Cortex of kidney (tissue), 1 donor: ENCODE data around the gene C15orf39.
"Not testable (repeated sequence)": the region's sequence is repeated elsewhere in the genome, so short reads cannot be mapped to it uniquely, and the experiment has no call there.

Source experiments
- DNase-seq: peaks from one replicate; lab custom pipeline; 2025; lab: John Stamatoyannopoulos, UW

The C15orf39 gene

DNA sequence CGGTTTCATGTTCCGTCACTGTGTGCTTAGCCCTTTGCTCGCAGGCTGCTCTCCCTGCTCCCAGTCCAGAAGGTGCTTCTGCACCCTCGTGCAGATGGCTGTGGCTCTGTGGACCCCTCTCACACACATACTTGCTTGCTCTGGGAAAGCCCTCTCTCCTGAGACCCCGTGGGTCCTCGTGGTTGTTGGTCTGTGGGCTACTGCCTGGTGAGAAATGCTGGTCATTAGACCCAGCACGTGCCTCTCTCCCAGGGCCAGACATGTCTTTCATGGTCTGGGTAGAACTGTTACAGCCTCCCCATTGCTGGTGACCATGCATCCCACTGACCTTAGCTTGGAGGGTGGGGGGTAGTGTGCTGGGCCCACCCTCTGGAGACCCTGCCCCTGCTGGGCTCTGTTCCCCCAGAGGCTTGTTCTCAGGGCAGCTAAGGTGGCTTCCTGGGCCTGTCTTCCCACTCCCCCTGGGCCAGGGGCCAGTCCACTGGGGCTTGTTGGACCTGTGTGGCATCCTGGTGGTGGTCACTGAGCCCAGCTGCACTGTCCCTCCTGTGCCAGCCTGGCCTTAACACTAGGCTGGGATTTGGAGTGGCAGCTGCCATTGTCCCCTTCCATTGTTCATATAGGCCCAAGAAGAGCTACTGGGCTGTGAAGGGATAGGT, 10.6 kb downstream of the C15orf39 start:
- DNase-seq, result no peak

- DNase-seq, result no peak
Observed at GRCh38 chr15:75213212-75213767, 11.6 kb downstream of the C15orf39 start.

DNA sequence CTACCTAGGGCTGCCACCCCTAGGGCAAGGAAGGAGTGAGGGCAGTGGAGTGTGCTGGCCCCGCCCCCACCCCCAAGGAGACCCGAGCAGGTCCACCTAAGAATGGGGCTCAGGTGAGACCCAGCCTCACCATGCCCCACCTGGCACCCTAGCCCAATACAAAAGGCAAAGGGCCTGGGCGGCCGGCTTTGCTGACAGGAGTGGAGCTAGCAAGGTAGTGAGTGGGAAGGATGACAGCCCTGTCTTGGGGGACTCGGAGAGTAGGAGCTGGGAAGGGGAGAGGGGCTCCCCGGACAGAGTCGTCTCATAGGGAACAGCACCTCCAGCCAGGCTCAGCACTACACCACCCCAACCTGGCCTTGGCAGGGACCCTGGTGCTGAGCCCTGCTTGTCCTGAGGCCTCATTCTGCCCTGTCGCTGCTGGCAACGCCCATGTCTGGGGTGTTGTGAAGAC, 12.1 kb downstream of the C15orf39 start:
- DNase-seq, result no peak

- DNase-seq, result no peak
Observed at GRCh38 chr15:75214293-75215096, 12.8 kb downstream of the C15orf39 start.

GRCh38 chr15:75215107-75216004, 13.7 kb downstream of the C15orf39 start:
- no peak for DNase-seq

GRCh38 chr15:75217012-75217411, 15.3 kb downstream of the C15orf39 start:
- no peak for DNase-seq

GRCh38 chr15:75217574-75217973, 15.9 kb downstream of the C15orf39 start:
- DNase-seq, result not testable (repeated sequence)

- not testable (repeated sequence) for DNase-seq
Observed at GRCh38 chr15:75219507-75219929, 17.8 kb downstream of the C15orf39 start.

DNA sequence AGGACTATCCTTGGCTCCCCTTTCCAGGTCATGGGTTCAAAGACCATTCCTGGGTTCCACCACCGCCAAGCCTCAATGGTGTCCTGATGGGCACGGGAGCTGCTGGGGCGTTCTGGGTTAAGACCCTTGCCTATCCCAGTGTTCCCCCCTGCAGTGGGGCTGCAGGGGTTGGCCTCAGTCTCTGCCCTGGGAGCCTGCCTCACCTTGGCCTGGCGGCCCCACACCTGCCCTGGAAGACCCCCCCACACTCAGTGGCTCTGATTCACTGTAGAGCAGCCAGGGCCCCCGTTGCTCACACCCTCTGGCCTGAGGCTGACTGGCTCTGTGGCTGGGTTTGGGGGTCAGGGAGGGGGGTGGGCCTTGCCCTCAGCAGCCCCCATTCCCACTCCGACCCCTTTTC, 22.0 kb downstream of the C15orf39 start:
- DNase-seq, result no peak

GRCh38 chr15:75224281-75224680, 22.6 kb downstream of the C15orf39 start:
- no peak for DNase-seq

GRCh38 chr15:75225102-75225836, 23.6 kb downstream of the C15orf39 start:
- not testable (repeated sequence) for DNase-seq

DNA sequence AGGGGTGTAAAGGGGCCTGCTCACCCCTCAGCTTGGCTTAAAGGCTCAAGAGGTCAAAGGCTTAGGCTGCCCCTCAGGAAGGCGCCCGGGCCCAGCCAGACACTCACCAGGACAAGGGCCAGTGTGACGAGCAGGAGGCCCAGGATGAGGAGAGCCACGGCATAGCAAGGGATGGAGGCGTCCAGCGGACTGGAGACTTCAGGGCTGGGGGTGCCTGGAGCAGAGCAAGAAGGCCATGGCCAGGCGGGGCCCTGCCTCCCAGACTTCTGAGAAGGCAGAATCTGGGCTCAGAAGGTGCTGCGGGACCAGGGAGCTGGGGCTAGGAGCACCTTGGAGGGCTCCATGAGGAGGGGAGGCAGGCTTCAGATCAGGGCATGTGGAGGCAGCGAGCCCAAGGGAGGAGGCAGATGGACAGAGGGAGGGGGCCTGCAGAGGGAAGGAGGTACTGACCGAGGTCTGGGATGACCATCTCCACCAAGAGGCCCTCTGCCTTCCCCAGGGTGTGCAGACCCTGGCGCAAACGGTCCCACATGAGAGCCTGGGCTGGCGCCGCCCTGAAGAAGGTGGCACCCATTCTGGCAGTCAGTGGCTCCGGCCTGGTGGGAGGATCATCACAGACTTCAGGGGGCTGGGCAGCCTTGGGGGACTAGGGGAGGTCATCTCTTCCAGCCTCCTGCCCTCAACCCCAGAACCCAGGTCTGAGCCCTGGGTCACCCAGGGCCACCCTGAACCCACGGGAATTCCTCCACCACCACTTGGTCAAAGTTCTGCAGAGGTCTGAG, 24.5 kb downstream of the C15orf39 start:
- DNase-seq, result no peak

DNA sequence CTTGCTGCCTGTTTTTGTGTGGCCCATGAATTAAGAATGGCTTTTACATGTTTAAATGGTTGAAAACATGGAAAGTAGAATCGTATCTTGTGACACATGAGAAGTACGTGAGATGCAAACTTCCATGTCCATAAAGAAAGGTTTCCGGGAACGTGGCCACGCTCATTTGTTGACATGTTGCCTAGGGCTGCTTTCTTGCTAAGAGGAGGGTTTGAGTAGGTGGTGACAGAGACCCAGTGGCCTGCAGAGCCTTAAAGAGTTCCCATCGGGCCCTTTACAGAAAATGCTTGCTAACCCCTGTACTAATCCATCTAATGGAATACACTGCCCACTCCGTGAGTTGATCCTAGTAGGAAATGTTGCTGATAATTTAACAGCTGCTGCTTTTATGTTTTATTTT, 25.4 kb downstream of the C15orf39 start:
- DNase-seq, result not testable (repeated sequence)

DNA sequence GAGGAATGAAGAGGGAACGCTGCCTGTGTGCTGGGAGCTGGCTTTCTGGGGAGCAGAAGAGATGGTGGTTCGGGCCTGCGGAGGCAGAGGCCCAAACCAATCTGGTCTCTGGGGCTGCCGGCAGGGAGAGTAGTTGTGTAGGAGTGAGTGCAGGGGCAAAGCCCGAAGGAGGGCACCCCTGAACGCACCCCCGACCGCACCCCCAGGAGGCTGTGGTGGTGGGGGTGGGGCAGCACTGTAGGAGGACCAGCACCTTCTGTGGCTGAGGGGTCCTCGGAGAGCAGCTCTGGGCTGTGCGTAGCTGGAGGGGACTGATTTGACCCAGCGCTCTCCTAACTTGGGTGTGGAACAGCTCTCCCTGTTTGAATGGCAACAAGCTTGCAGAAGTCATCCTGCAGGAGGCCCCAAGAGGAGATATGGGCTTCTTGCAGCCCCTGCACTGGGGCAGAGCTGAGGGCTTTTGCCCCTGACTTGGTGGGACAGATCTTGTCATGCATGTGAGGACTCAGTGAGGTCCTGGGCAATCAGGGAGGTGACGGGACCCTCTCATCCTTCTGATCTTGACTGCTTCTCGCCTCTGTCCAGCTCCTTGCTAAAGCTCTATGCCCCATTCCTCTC, 26.1 kb downstream of the C15orf39 start:
- no peak for DNase-seq

GRCh38 chr15:75228787-75229186, 27.1 kb downstream of the C15orf39 start:
- no peak for DNase-seq

DNA sequence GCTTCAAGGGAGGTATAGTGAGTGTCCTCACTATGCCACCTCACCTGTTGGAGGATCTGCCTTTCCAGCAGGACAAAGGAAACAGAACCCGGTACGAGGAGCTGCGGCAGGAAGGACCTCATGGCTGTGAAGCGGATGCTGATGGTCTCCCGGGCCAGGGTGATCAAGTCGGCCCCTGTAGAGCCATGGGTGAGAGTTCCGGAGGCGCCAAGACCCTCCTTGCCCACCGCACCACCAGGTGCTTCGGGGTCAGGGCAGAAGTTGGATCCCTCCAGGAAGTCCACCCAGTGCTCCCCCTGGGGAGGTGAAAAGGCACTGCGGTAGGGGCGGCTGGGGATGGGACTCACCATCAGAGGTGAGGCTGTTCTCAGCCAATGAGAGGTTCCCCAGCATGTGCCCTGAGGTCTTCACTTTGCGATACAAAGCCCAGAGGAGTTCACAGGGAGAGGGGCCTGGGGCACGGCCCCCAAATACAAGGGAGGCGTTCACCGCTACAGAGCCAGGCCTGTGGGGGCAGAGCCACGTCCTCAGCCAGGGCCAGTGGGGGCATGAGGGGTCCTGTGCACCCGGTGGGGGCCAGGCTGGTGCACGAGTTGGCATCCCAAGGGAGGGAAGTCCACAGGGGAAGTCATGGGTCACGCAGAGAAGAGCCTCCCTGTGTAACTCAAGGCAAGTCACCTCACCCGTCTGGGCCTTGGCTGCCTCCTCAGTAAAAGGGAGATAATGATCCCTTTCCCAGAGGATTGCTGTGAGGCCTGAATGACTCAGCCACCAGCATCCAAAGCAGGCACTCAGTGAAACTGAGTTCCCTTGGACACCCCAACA, 27.7 kb downstream of the C15orf39 start:
- no peak for DNase-seq

DNA sequence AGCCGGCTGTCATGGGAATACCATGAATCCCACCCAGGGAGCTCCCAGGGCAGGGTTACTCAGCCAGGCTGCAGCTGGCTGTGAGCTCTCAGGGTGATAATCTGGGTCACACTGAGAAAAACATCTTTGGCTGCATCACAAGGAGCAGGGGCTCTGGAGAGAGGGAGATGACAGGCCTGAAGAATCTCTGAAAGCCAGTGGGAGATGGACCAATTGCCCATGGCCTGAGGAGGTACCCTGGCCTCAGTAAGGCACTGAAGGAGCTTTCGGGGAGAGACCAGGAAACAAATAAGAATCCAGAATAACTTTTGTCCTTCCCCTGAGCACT, 28.3 kb downstream of the C15orf39 start:
- no peak for DNase-seq

GRCh38 chr15:75230551-75231371, 29.1 kb downstream of the C15orf39 start:
- DNase-seq, result no peak
